DOHH2 (cell line): Measurements from ENCODE around the gene DOCK4.

Source experiments
- H3F3A ChIP-seq: fragments of 200-600 bp; sonication (generic), shearing (Covaris generic); 2 replicates; pipeline ENCODE4 v1.6.0; 2016; ENCODE audit warnings: antibody characterized with exemption, mild to moderate bottlenecking; ENCODE audit not compliant: control insufficient read depth, insufficient read depth
- H3K27ac ChIP-seq: fragments of 200-600 bp; sonication (generic); 2 replicates; pipeline ENCODE4 v1.5.1; 2014; ENCODE audit warnings: low read depth, mild to moderate bottlenecking, low read length, moderate library complexity
- H3K27me3 ChIP-seq: fragments of 200-600 bp; sonication (generic); 2 replicates; pipeline ENCODE4 v1.6.1; 2014; ENCODE audit warnings: mild to moderate bottlenecking, low read length, mixed read lengths; ENCODE audit not compliant: control insufficient read depth
- H3K36me3 ChIP-seq: fragments of 200-600 bp; sonication (generic); 2 replicates; pipeline ENCODE4 v1.6.1; 2014; ENCODE audit warnings: mild to moderate bottlenecking, low read length, moderate library complexity, mixed read lengths; ENCODE audit not compliant: control insufficient read depth
- H3K4me1 ChIP-seq: fragments of 200-600 bp; sonication (generic); 2 replicates; pipeline ENCODE4 v1.6.1; 2014; ENCODE audit warnings: mild to moderate bottlenecking, low read length, mixed read lengths; ENCODE audit not compliant: control insufficient read depth
- H3K4me2 ChIP-seq: fragments of 200-600 bp; sonication (generic); 2 replicates; pipeline ENCODE4 v1.6.0; 2014; ENCODE audit warnings: mild to moderate bottlenecking, low read length, moderate library complexity
- H3K4me3 ChIP-seq: fragments of 200-600 bp; sonication (generic); 2 replicates; pipeline ENCODE4 v1.5.1; 2014; ENCODE audit warnings: mild to moderate bottlenecking, low read length, mixed read lengths
- H3K79me2 ChIP-seq: fragments of 200-600 bp; sonication (generic); 2 replicates; pipeline ENCODE4 v1.6.1; 2014; ENCODE audit warnings: mild to moderate bottlenecking, low read length, mixed read lengths; ENCODE audit not compliant: control insufficient read depth
- H3K9me2 ChIP-seq: fragments of 200-600 bp; sonication (generic); replicated peaks from 2 replicates; pipeline ENCODE4 v1.6.1; 2014; ENCODE audit warnings: mild to moderate bottlenecking, low read length, mixed read lengths; ENCODE audit not compliant: control insufficient read depth
- H3K9me3 ChIP-seq: fragments of 200-600 bp; sonication (generic); 2 replicates; pipeline ENCODE4 v1.6.1; 2014; ENCODE audit warnings: antibody characterized with exemption, low read length, mixed read lengths; ENCODE audit not compliant: control insufficient read depth, insufficient read depth
- H4K20me1 ChIP-seq: fragments of 200-600 bp; sonication (generic); 2 replicates; pipeline ENCODE4 v1.6.0; 2014; ENCODE audit warnings: low read depth, mild to moderate bottlenecking, antibody characterized with exemption, low read length, moderate library complexity; ENCODE audit not compliant: control insufficient read depth, insufficient read depth
- CTCF ChIP-seq: fragments of 200-600 bp; sonication (generic); IDR thresholded peaks from one replicate; pipeline ENCODE4 v1.5.1; 2014; ENCODE audit warnings: antibody characterized with exemption, mild to moderate bottlenecking, low read depth, low read length; ENCODE audit not compliant: poor library complexity, severe bottlenecking
- EZH2phosphoT487 ChIP-seq: fragments of 200-600 bp; sonication (generic); IDR thresholded peaks from 2 replicates; pipeline ENCODE4 v1.6.1; 2017; ENCODE audit warnings: borderline replicate concordance, mild to moderate bottlenecking, antibody characterized with exemption, low read length, moderate library complexity, mixed read lengths

DOCK4 gene

GRCh38 chr7:112192236-112193154, 13.7 kb downstream of the DOCK4 start:
- H3F3A ChIP-seq = no peaks in the 10 kb centered on the region
- no peak overlapping the region for H3K4me3 ChIP-seq
- H3K79me2 ChIP-seq = no peaks in the 10 kb centered on the region
- peaks cover 29% of the 10 kb centered on the region for H3K27me3 ChIP-seq
- H3K4me2 ChIP-seq = no peak overlapping the region
- TF ChIP-seq EZH2phosphoT487 (no peak), CTCF (no peak)
- H3K9me3 ChIP-seq = no peaks in the 10 kb centered on the region
- no peaks in the 10 kb centered on the region for H4K20me1 ChIP-seq
- no peaks in the 10 kb centered on the region for H3K36me3 ChIP-seq
- H3K27ac ChIP-seq = no peak overlapping the region
- no peaks in the 10 kb centered on the region for H3K9me2 ChIP-seq
- H3K4me1 ChIP-seq = no peaks in the 10 kb centered on the region

- H3F3A ChIP-seq = no peaks in the 10 kb centered on the region
- H3K27me3 ChIP-seq = peaks cover 34% of the 10 kb centered on the region
- no peaks in the 10 kb centered on the region for H3K4me1 ChIP-seq
- H3K9me3 ChIP-seq = no peaks in the 10 kb centered on the region
- TF ChIP-seq CTCF = no peak
- TF ChIP-seq EZH2phosphoT487 = no peak
- no peaks in the 10 kb centered on the region for H3K9me2 ChIP-seq
- no peaks in the 10 kb centered on the region for H3K36me3 ChIP-seq
- no peak overlapping the region for H3K4me2 ChIP-seq
- H3K27ac ChIP-seq = no peak overlapping the region
- no peaks in the 10 kb centered on the region for H3K79me2 ChIP-seq
- H4K20me1 ChIP-seq = no peaks in the 10 kb centered on the region
- H3K4me3 ChIP-seq = no peak overlapping the region
Observed at GRCh38 chr7:112190120-112190519, 16.1 kb downstream of the DOCK4 start.

- H3K79me2 ChIP-seq = no peaks in the 10 kb centered on the region
- H3K9me2 ChIP-seq = no peaks in the 10 kb centered on the region
- no peaks in the 10 kb centered on the region for H3K9me3 ChIP-seq
- no peaks in the 10 kb centered on the region for H3K36me3 ChIP-seq
- TF ChIP-seq CTCF = no peak
- no peak for TF ChIP-seq EZH2phosphoT487
- no peak overlapping the region for H3K4me3 ChIP-seq
- no peaks in the 10 kb centered on the region for H3K4me1 ChIP-seq
- no peak overlapping the region for H3K4me2 ChIP-seq
- no peaks in the 10 kb centered on the region for H3F3A ChIP-seq
- no peak overlapping the region for H3K27ac ChIP-seq
- peaks cover 35% of the 10 kb centered on the region for H3K27me3 ChIP-seq
- H4K20me1 ChIP-seq = no peaks in the 10 kb centered on the region
Observed at GRCh38 chr7:112189691-112190090, 16.5 kb downstream of the DOCK4 start.
